ENCODE data around the gene PROSER1. TPM values are rescaled to one million over a fixed set of nuclear protein-coding genes. Genes with fewer than 3 reads are reported as not detected.

The PROSER1 gene
- total RNA-seq, 1 donor from 2014 or later = 35.6 TPM

- DNase-seq (no peak), ATAC-seq (no peak)
- Histone ChIP-seq H3K4me3 (no peak overlapping the region), H3K9me3 (no peaks in the 10 kb centered on the region), H3K27me3 (ENCODE audit: low read depth) (no peaks in the 10 kb centered on the region), H3K4me1 (peaks cover 30% of the 10 kb centered on the region), H3K36me3 (peaks cover 42% of the 10 kb centered on the region), H3K27ac (no peak overlapping the region)
- TF ChIP-seq CTCF (IDR thresholded peaks at IDR 0.05) = no peak
- intact Hi-C loops (cut with DNase I) = no loop called here
Measured at GRCh38 chr13:39032150-39032549, 5.7 kb downstream of the PROSER1 start.

DNA sequence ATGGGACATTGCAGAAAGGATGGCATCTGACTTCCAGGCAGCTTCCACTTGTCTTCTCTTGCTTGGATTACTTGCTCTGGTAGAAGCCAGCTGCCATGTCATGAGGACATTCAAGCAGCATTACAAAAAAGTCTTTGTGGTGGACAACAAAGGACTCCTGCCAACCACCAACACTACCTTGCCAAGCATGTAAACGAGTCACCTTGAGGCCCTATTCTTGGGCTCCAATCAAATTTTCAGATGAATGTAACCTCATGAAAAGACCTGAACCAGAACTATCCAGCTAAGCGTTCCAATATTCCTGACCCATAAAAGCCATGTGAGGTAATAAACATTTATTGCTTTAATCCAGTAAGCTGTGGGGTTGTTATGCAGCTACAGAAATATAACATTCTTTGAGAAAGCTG lies 12.5 kb downstream of the PROSER1 start:
- Histone ChIP-seq H3K27me3 (ENCODE audit: low read depth) (no peaks in the 10 kb centered on the region), H3K9me3 (no peaks in the 10 kb centered on the region), H3K4me3 (no peak overlapping the region), H3K27ac (no peak overlapping the region), H3K4me1 (no peaks in the 10 kb centered on the region), H3K36me3 (peaks cover 94% of the 10 kb centered on the region)
- ATAC-seq (no peak), DNase-seq (no peak)
- TF ChIP-seq CTCF (IDR thresholded peaks at IDR 0.05) = no peak
- intact Hi-C loops (cut with DNase I) = no loop called here

- peak overlapping the region; percentile 2 for H3K27ac ChIP-seq
- no peaks in the 10 kb centered on the region for H3K4me1 ChIP-seq
- H3K36me3 ChIP-seq = peaks cover 88% of the 10 kb centered on the region
- H3K27me3 ChIP-seq (ENCODE audit: low read depth) = no peaks in the 10 kb centered on the region
- intact Hi-C loops (cut with DNase I) = no loop called here
- H3K4me3 ChIP-seq = no peak overlapping the region
- ATAC-seq (peak; percentile 72 to 80), DNase-seq (no peak)
- no peaks in the 10 kb centered on the region for H3K9me3 ChIP-seq
- no peak for TF ChIP-seq CTCF (IDR thresholded peaks at IDR 0.05)
Measured at GRCh38 chr13:39023761-39024160, 14.1 kb downstream of the PROSER1 start.

GRCh38 chr13:39023316-39023715 lies 14.6 kb downstream of the PROSER1 start:
- Histone ChIP-seq H3K4me1 (no peaks in the 10 kb centered on the region), H3K27me3 (ENCODE audit: low read depth) (no peaks in the 10 kb centered on the region), H3K4me3 (no peak overlapping the region), H3K27ac (peak overlapping the region; percentile 2), H3K36me3 (peaks cover 83% of the 10 kb centered on the region), H3K9me3 (no peaks in the 10 kb centered on the region)
- intact Hi-C loops (cut with DNase I) = no loop called here
- ATAC-seq (no peak), DNase-seq (no peak)
- no peak for TF ChIP-seq CTCF (IDR thresholded peaks at IDR 0.05)

DNA sequence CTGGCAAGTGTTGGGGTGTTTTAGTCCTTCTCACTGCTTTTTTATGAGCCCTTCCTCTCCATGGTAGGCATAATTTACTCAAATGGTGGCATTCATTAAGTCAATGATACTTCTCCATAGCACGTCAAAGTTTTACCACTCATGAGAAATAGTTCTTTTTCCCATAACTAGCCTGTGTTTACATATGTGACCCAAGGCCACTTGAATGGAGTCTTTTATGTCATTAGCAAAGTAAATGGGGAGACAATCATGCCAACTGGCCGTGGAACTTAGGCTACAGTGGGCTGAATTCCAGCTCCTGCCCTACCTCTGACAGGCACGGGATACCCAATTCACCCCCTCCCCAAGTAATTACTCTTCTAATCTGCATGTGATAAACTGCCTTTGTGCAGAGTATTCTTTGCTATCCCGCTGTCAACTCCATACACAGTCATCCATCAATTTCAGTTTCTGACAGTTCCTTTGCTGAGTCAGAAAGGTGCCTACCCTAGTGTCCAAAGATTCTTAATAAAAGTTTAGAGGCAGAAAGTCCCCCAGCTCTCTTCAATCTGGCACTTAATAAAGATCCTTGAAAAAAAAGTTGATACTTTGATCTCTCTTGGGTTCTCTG lies 16.9 kb downstream of the PROSER1 start:
- H3K36me3 ChIP-seq = peaks cover 81% of the 10 kb centered on the region
- DNase-seq (no peak), ATAC-seq (peak in 1 of 2 donors; percentile 61)
- H3K4me1 ChIP-seq = no peaks in the 10 kb centered on the region
- H3K27ac ChIP-seq = no peak overlapping the region
- no peaks in the 10 kb centered on the region for H3K27me3 ChIP-seq (ENCODE audit: low read depth)
- H3K4me3 ChIP-seq = no peak overlapping the region
- no peak for TF ChIP-seq CTCF (IDR thresholded peaks at IDR 0.05)
- intact Hi-C loops (cut with DNase I) = no loop called here
- H3K9me3 ChIP-seq = no peaks in the 10 kb centered on the region

Data from lower lobe of right lung (tissue), 2 donors.